Mucosa of rectum (tissue), 2 donors: ENCODE data around the gene BTN1A1.

Source experiments
- H3K27ac ChIP-seq, 2 donors: one replicate each; pipeline ENCODE4 v1.7.0; 2013; ENCODE audit warnings: inconsistent platforms in 2 of 2, low read depth in 2 of 2, low read length in 2 of 2
- H3K27me3 ChIP-seq, 2 donors: one replicate each; pipeline ENCODE4 v1.7.0; 2013; ENCODE audit warnings: low read length in 2 of 2; ENCODE audit not compliant: control insufficient read depth in 2 of 2, insufficient read depth in 2 of 2
- H3K36me3 ChIP-seq, 2 donors: one replicate each; pipeline ENCODE4 v1.7.0; 2013; ENCODE audit warnings: low read length in 2 of 2; ENCODE audit not compliant: control insufficient read depth in 2 of 2, insufficient read depth in 2 of 2
- H3K4me1 ChIP-seq, 2 donors: one replicate each; pipeline ENCODE4 v1.7.0; 2013; ENCODE audit warnings: low read length in 2 of 2, mild to moderate bottlenecking in 1 of 2; ENCODE audit not compliant: control insufficient read depth in 2 of 2, insufficient read depth in 2 of 2
- H3K4me3 ChIP-seq, 2 donors: one replicate each; pipeline ENCODE4 v1.7.0; 2013; ENCODE audit warnings: low read length in 2 of 2
- H3K9ac ChIP-seq, 2 donors: one replicate each; pipeline ENCODE4 v1.7.0; 2013; ENCODE audit warnings: low read length in 2 of 2, low read depth in 1 of 2, mild to moderate bottlenecking in 1 of 2
- H3K9me3 ChIP-seq, 2 donors: one replicate each; pipeline ENCODE4 v1.7.0; 2013; ENCODE audit warnings: low read length in 2 of 2; ENCODE audit not compliant: control insufficient read depth in 2 of 2
- donor health status: healthy.
- donor health status: Normal muscosa, but diverticular disease.

The BTN1A1 gene

GRCh38 chr6:26550250-26550993, 50.3 kb downstream of the BTN1A1 start:
- no peaks in the 10 kb centered on the region for H3K9me3 ChIP-seq
- peaks cover 12 to 13% of the 10 kb centered on the region in 2 donors for H3K4me1 ChIP-seq
- peak overlapping the region; percentile 28 to 34 for H3K9ac ChIP-seq
- peak overlapping the region in 1 of 2 donors; percentile 21 for H3K27ac ChIP-seq
- H3K4me3 ChIP-seq: peak overlapping the region; percentile 63 to 76
- H3K27me3 ChIP-seq: no peaks in the 10 kb centered on the region
- peaks cover 0 to 9% of the 10 kb centered on the region in 2 donors for H3K36me3 ChIP-seq

GRCh38 chr6:26552205-26552604, 52.1 kb downstream of the BTN1A1 start:
- H3K4me1 ChIP-seq: peaks cover 12 to 13% of the 10 kb centered on the region in 2 donors
- H3K9me3 ChIP-seq: no peaks in the 10 kb centered on the region
- H3K9ac ChIP-seq: no peak overlapping the region
- no peak overlapping the region for H3K27ac ChIP-seq
- H3K27me3 ChIP-seq: no peaks in the 10 kb centered on the region
- H3K36me3 ChIP-seq: no peaks in the 10 kb centered on the region
- H3K4me3 ChIP-seq: no peak overlapping the region

- Histone ChIP-seq H3K27me3 (no peaks in the 10 kb centered on the region), H3K36me3 (no peaks in the 10 kb centered on the region), H3K4me3 (peak overlapping the region; percentile 56 to 79), H3K4me1 (peaks cover 12 to 13% of the 10 kb centered on the region in 2 donors), H3K9me3 (no peaks in the 10 kb centered on the region), H3K9ac (peak overlapping the region; percentile 7 to 18), H3K27ac (no peak overlapping the region)
Measured at GRCh38 chr6:26552640-26553188, 52.6 kb downstream of the BTN1A1 start.

DNA sequence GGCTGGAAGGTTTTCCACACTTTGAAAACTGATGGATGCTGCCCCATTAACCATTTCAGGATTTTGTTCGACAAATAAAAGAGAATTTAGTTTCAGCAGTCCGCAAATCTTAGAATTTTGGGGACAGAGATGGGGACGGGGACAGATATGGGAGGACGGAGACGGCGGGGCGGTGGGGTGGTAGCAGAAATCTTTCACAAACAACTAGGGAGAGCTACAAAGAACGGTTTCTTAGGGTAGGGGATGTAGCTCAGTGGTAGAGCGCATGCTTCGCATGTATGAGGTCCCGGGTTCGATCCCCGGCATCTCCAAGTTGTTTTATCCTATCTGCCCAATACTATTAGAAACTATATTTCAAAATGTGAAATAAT, 53.1 kb downstream of the BTN1A1 start:
- Histone ChIP-seq H3K9me3 (no peaks in the 10 kb centered on the region), H3K27ac (peak overlapping the region in 1 of 2 donors; percentile 8), H3K4me1 (peaks cover 12 to 13% of the 10 kb centered on the region in 2 donors), H3K36me3 (no peaks in the 10 kb centered on the region), H3K27me3 (no peaks in the 10 kb centered on the region), H3K4me3 (peak overlapping the region; percentile 56 to 79), H3K9ac (peak overlapping the region; percentile 7 to 18)

DNA sequence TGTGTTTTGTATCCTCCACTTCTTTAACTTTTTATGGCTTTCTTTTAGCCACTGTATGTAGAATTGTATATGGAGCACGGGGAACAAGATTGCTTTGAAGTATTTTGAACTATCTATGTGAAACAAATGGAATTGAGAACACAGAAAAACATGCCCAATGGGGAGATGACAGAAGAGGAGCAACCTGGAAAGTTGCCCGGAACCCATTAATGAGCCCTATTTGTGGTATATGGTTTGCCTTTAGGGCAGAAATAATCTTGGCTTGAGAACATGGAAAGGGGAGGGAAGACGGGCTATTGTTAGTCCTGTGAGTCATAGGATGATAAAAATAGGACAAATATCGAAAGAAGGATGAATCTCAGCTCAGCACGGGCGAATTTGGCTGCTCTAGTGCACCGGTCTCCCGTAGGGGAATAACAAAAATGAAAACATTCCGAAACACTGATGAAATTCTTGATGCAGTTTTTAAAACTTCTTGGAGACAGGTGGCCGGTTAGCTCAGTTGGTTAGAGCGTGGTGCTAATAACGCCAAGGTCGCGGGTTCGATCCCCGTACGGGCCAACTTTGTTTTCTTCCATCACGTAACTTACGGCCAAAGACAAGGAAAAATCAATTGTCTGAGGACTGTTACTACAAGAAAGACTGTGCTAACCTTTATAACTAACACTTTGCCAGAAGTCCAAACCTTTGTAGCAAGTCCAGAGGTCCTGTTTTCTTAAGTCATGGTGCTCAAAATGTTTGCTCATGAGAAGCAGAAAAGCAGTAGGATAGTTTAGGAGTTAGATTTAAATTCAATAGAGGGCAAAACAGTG, 53.7 kb downstream of the BTN1A1 start:
- H3K4me3 ChIP-seq: peak overlapping the region; percentile 56 to 79
- H3K9me3 ChIP-seq: no peaks in the 10 kb centered on the region
- peaks cover 12 to 13% of the 10 kb centered on the region in 2 donors for H3K4me1 ChIP-seq
- peak overlapping the region; percentile 7 to 9 for H3K9ac ChIP-seq
- H3K27ac ChIP-seq: peak overlapping the region; percentile 8 to 49
- H3K36me3 ChIP-seq: no peaks in the 10 kb centered on the region
- H3K27me3 ChIP-seq: no peaks in the 10 kb centered on the region

DNA sequence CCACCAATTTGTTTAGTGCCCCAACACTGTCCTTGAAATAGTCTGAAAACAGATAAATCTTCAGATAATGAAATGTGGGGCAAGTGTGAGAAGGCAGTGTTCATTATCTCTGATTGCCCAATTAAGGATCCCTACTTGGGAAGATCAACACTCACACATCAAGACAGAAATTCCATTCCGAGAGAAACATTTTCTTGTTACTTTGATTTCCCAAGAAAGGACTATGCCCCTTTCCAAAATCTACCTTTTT, 54.3 kb downstream of the BTN1A1 start:
- Histone ChIP-seq H3K27ac (peak overlapping the region in 1 of 2 donors; percentile 49), H3K36me3 (no peaks in the 10 kb centered on the region), H3K9me3 (no peaks in the 10 kb centered on the region), H3K4me1 (peaks cover 12 to 13% of the 10 kb centered on the region in 2 donors), H3K27me3 (no peaks in the 10 kb centered on the region), H3K4me3 (peak overlapping the region; percentile 56 to 79), H3K9ac (peak overlapping the region in 1 of 2 donors; percentile 9)

- Histone ChIP-seq H3K27ac (peak overlapping the region in 1 of 2 donors; percentile 49), H3K4me1 (peaks cover 12 to 13% of the 10 kb centered on the region in 2 donors), H3K9ac (peak overlapping the region in 1 of 2 donors; percentile 44)
Measured at GRCh38 chr6:26554697-26555504, 54.8 kb downstream of the BTN1A1 start.

DNA sequence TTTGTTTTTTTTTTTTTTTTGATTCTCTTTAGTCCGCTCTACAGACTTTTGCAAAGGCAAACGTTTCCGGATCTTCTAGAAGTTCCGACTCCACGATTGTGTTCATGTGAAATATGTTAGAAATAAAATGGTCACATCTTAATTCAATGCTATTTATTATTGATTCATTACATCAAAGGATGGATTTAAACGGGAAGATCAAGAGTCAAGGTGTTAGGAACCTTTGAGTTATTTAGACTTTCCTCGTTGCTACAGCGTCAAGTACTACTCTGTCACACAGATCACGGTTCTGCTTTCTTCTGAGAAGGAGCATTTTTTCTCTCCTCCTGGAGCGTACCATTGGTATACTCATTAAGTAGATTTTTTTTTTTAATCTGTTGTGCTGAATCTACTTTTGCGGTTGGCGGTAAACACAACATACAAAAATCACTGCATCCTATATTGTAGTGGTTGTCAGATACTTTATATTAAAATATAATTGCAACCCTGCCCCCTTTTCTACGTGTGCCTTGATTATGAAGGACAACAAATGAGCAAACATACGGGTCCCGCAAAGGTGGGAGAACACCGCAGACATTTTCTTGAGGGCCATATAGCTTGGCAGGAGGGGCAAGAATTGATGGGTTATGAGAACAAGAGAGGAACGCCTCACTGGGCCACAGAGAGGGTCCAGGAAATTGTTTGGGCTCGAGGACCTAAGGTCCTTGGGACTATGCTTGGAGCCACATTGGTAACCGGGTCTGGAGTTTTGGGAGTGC, 55.6 kb downstream of the BTN1A1 start:
- Histone ChIP-seq H3K27ac (no peak overlapping the region), H3K4me1 (peaks cover 11 to 12% of the 10 kb centered on the region in 2 donors), H3K9ac (no peak overlapping the region), H3K36me3 (no peaks in the 10 kb centered on the region), H3K4me3 (no peak overlapping the region), H3K27me3 (no peaks in the 10 kb centered on the region), H3K9me3 (no peaks in the 10 kb centered on the region)

More at GRCh38 chr6:26554697-26555504, 54.8 kb downstream of the BTN1A1 start:
- Histone ChIP-seq H3K4me3 (peak overlapping the region; percentile 56 to 79), H3K36me3 (no peaks in the 10 kb centered on the region), H3K27me3 (no peaks in the 10 kb centered on the region), H3K9me3 (no peaks in the 10 kb centered on the region)

GRCh38 chr6:26556263-26557070, 56.4 kb downstream of the BTN1A1 start:
- H3K27me3 ChIP-seq: no peaks in the 10 kb centered on the region
- no peak overlapping the region for H3K9ac ChIP-seq
- no peaks in the 10 kb centered on the region for H3K9me3 ChIP-seq
- H3K27ac ChIP-seq: no peak overlapping the region
- H3K36me3 ChIP-seq: no peaks in the 10 kb centered on the region
- H3K4me3 ChIP-seq: no peak overlapping the region
- peaks cover 11 to 12% of the 10 kb centered on the region in 2 donors for H3K4me1 ChIP-seq
